ENCODE data around the gene IRF7.

IRF7 gene

GRCh38 chr11:565921-566509, 49.7 kb downstream of the IRF7 start:
- TF ChIP-seq CTCF (IDR thresholded peaks at IDR 0.05; ENCODE audit: insufficient read depth, low read depth, low read length, missing control alignments), result no peak
- DNase-seq (ENCODE audit: low read depth), result no peak
- H3K4me3 ChIP-seq (ENCODE audit: low read length), result no peak overlapping the region

GRCh38 chr11:563812-564578, 51.8 kb downstream of the IRF7 start:
- TF ChIP-seq CTCF (IDR thresholded peaks at IDR 0.05; ENCODE audit: insufficient read depth, low read depth, low read length, missing control alignments), result no peak
- H3K4me3 ChIP-seq (ENCODE audit: low read length), result no peak overlapping the region
- peak; percentile 77 for DNase-seq (ENCODE audit: low read depth)

- TF ChIP-seq CTCF (IDR thresholded peaks at IDR 0.05; ENCODE audit: insufficient read depth, low read depth, low read length, missing control alignments), result no peak
- no peak overlapping the region for H3K4me3 ChIP-seq (ENCODE audit: low read length)
- DNase-seq (ENCODE audit: low read depth), result no peak
Observed at GRCh38 chr11:563066-563811, 52.5 kb downstream of the IRF7 start.
